H1 (cell line): ENCODE data around the gene CNRIP1. TPM values are rescaled to one million over a fixed set of nuclear protein-coding genes. Genes with fewer than 3 reads are reported as not detected.

Source experiments
- CTCF ChIA-PET: fragments of 300-600 bp; sonication (Branson Sonifier 250); formaldehyde crosslinking; loops from one replicate; lab custom pipeline; 2021; ENCODE audit not compliant: partially characterized antibody; lab: Charles Lee
- POLR2A ChIA-PET: fragments of 300-600 bp; sonication (Branson Sonifier 250); formaldehyde crosslinking; loops from one replicate; lab custom pipeline; 2021; ENCODE audit warnings: inconsistent platforms; ENCODE audit not compliant: partially characterized antibody; lab: Charles Lee
- DNase-seq, 2 experiments: peaks; one replicate each; pipeline versions ENCODE4 v3.0.0 to v3.0.0-alpha.2; 2010 to 2022; ENCODE audit warnings: low spot score in 2 of 2, low read depth in 1 of 2, mixed read lengths in 1 of 2
- FAIRE-seq: peaks from 2 replicates; lab custom pipeline; 2011; peaks lifted over from hg19 to GRCh38; lab: Jason Lieb, UNC
- H2AFZ ChIP-seq: 2 replicates; pipeline ENCODE4 v1.8.1; 2012; ENCODE audit warnings: low read length, inconsistent platforms
- H2AK5ac ChIP-seq: 2 replicates; pipeline ENCODE4 v1.6.1; 2013; ENCODE audit warnings: low read depth, low read length
- H2BK120ac ChIP-seq: replicated peaks from 2 replicates; pipeline ENCODE3; 2013; ENCODE audit warnings: low read depth, low read length, inconsistent platforms
- H2BK12ac ChIP-seq: 2 replicates; pipeline ENCODE4 v1.6.1; 2013; ENCODE audit warnings: low read depth, low read length
- H2BK15ac ChIP-seq: 2 replicates; pipeline ENCODE4 v1.6.1; 2013; ENCODE audit warnings: low read length
- H2BK20ac ChIP-seq: 2 replicates; pipeline ENCODE4 v1.6.1; 2013; ENCODE audit warnings: low read length
- H2BK5ac ChIP-seq: 2 replicates; pipeline ENCODE4 v1.6.1; 2013; ENCODE audit warnings: low read depth, low read length
- H3K14ac ChIP-seq: 2 replicates; pipeline ENCODE4 v1.6.1; 2013; ENCODE audit warnings: inconsistent platforms; ENCODE audit not compliant: insufficient read length
- H3K18ac ChIP-seq: 2 replicates; pipeline ENCODE4 v1.6.1; 2013; ENCODE audit warnings: low read length; ENCODE audit errors: extremely low read depth
- H3K23ac ChIP-seq: 2 replicates; pipeline ENCODE4 v1.6.1; 2013; ENCODE audit warnings: inconsistent platforms; ENCODE audit not compliant: insufficient read length
- H3K23me2 ChIP-seq: 2 replicates; pipeline ENCODE4 v1.6.1; 2013; ENCODE audit warnings: low read depth, low read length
- H3K27ac ChIP-seq: 2 replicates; pipeline ENCODE4 v1.6.1; 2011; ENCODE audit warnings: low read depth, low read length, inconsistent platforms
- H3K27me3 ChIP-seq, 4 experiments: replicated peaks in 1 of 4; 1 replicate in 1 of 4; 2 replicates in 3 of 4; pipeline versions ENCODE4 v1.6.1 to v1.8.1; 2011 to 2013; ENCODE audit warnings: low read length in 3 of 4, mild to moderate bottlenecking in 3 of 4, inconsistent platforms in 2 of 4, mixed read lengths in 2 of 4, moderate library complexity in 1 of 4; ENCODE audit not compliant: control insufficient read depth in 3 of 4, insufficient read depth in 3 of 4; ENCODE audit errors: extremely low read depth in 1 of 4
- H3K36me3 ChIP-seq, 4 experiments: 2 replicates each; pipeline versions ENCODE4 v1.6.1 to v1.8.1; 2011 to 2013; ENCODE audit warnings: mild to moderate bottlenecking in 4 of 4, low read length in 3 of 4, moderate library complexity in 2 of 4, control low read depth in 1 of 4, inconsistent platforms in 1 of 4; ENCODE audit not compliant: insufficient read depth in 4 of 4, control insufficient read depth in 2 of 4
- H3K4ac ChIP-seq: replicated peaks from 2 replicates; pipeline ENCODE3; 2013; ENCODE audit warnings: low read length, low read depth, mixed read lengths, inconsistent platforms; ENCODE audit not compliant: insufficient read length
- H3K4me1 ChIP-seq, 4 experiments: replicated peaks in 1 of 4; 1 replicate in 1 of 4; 2 replicates in 3 of 4; pipeline versions ENCODE4 v1.6.1 to v1.8.1; 2011 to 2013; ENCODE audit warnings: low read length in 3 of 4, inconsistent platforms in 2 of 4, mixed read lengths in 1 of 4; ENCODE audit not compliant: insufficient read depth in 4 of 4, control insufficient read depth in 3 of 4
- H3K4me2 ChIP-seq, 2 experiments: 2 replicates each; pipeline versions ENCODE4 v1.6.1 to v1.8.1; 2011 to 2013; ENCODE audit warnings: low read depth in 2 of 2, low read length in 2 of 2, control low read depth in 1 of 2, inconsistent platforms in 1 of 2, mild to moderate bottlenecking in 1 of 2; ENCODE audit not compliant: insufficient read depth in 1 of 2
- H3K4me3 ChIP-seq, 4 experiments: fragments of 200-600, 300-600 bp in 1 of 4; sonication (generic), shearing (Covaris generic), sonication (Bioruptor Twin) in 1 of 4; 2 replicates each; pipeline versions ENCODE4 v1.5.1 to v1.8.1; 2011 to 2016; ENCODE audit warnings: low read length in 4 of 4, low read depth in 3 of 4, control low read depth in 2 of 4, inconsistent platforms in 2 of 4, mild to moderate bottlenecking in 2 of 4, mixed read lengths in 1 of 4, moderate library complexity in 1 of 4; ENCODE audit not compliant: insufficient read depth in 2 of 4; ENCODE audit errors: extremely low read depth in 1 of 4
- H3K56ac ChIP-seq: replicated peaks from 2 replicates; pipeline ENCODE3; 2013; ENCODE audit warnings: low read depth, mild to moderate bottlenecking, mixed read lengths, low read length, inconsistent platforms; ENCODE audit not compliant: insufficient read length
- H3K79me1 ChIP-seq: 2 replicates; pipeline ENCODE4 v1.6.1; 2013; ENCODE audit warnings: low read depth, low read length, control low read depth
- H3K79me2 ChIP-seq, 2 experiments: 2 replicates each; pipeline versions ENCODE4 v1.6.1 to v1.8.1; 2012 to 2013; ENCODE audit warnings: low read length in 2 of 2, mild to moderate bottlenecking in 2 of 2, inconsistent platforms in 1 of 2; ENCODE audit not compliant: insufficient read depth in 2 of 2, control insufficient read depth in 1 of 2
- H3K9ac ChIP-seq, 4 experiments: replicated peaks in 1 of 4; 1 replicate in 1 of 4; 2 replicates in 3 of 4; pipeline versions ENCODE4 v1.6.1 to v1.8.1; 2011 to 2013; ENCODE audit warnings: low read depth in 3 of 4, low read length in 3 of 4, control low read depth in 2 of 4, mild to moderate bottlenecking in 2 of 4, moderate library complexity in 2 of 4, inconsistent platforms in 1 of 4; ENCODE audit errors: extremely low read depth in 1 of 4
- H3K9me3 ChIP-seq, 2 experiments: 2 replicates each; pipeline versions ENCODE4 v1.6.1 to v1.8.1; 2012 to 2013; ENCODE audit warnings: mild to moderate bottlenecking in 2 of 2, moderate library complexity in 2 of 2, control low read depth in 1 of 2, inconsistent platforms in 1 of 2, low read depth in 1 of 2, low read length in 1 of 2, mixed read lengths in 1 of 2; ENCODE audit not compliant: insufficient read depth in 2 of 2
- H4K20me1 ChIP-seq, 2 experiments: replicated peaks in 1 of 2; 2 replicates each; pipeline versions ENCODE3 to v1.8.1; 2011 to 2013; ENCODE audit warnings: inconsistent platforms in 2 of 2, low read length in 2 of 2, mild to moderate bottlenecking in 1 of 2; ENCODE audit not compliant: insufficient read depth in 2 of 2, control insufficient read depth in 1 of 2
- H4K5ac ChIP-seq: 2 replicates; pipeline ENCODE4 v1.6.1; 2013; ENCODE audit warnings: low read length, low read depth, mixed read lengths, inconsistent platforms; ENCODE audit not compliant: insufficient read length
- H4K8ac ChIP-seq: 2 replicates; pipeline ENCODE4 v1.8.0; 2013; ENCODE audit warnings: mild to moderate bottlenecking, moderate library complexity, low read length, inconsistent platforms; ENCODE audit not compliant: insufficient read depth; ENCODE audit errors: extremely low read depth
- H4K91ac ChIP-seq: replicated peaks from 2 replicates; pipeline ENCODE3; 2013; ENCODE audit warnings: low read length, mixed read lengths, inconsistent platforms; ENCODE audit not compliant: insufficient read length
- POLR2A ChIP-seq, 2 experiments: IDR thresholded peaks; 1 replicate in 1 of 2; 2 replicates in 1 of 2; pipeline ENCODE4 v1.6.1; 2011; ENCODE audit warnings: low read depth in 2 of 2, low read length in 2 of 2, mild to moderate bottlenecking in 2 of 2; ENCODE audit errors: control extremely low read depth in 1 of 2
- SAP30 ChIP-seq: fragments of 300-600 bp; sonication (generic); IDR thresholded peaks from 2 replicates; pipeline ENCODE4 v1.7.1; 2012; ENCODE audit warnings: low read length, moderate library complexity, mild to moderate bottlenecking, inconsistent platforms; ENCODE audit not compliant: insufficient read depth, insufficient replicate concordance
- WGBS, 2 experiments: shearing (Covaris generic) in 1 of 2; methylation state at CpG; one replicate each; pipeline versions ENCODE4 v1.1.6 to v1.1.7; 2013 to 2015; ENCODE audit warnings: low lambda C conversion rate in 2 of 2, mixed read lengths in 2 of 2, inconsistent platforms in 1 of 2, low coverage in 1 of 2, missing lambda C conversion rate in 1 of 2; ENCODE audit not compliant: insufficient replicate concordance in 2 of 2, insufficient coverage in 1 of 2, insufficient read length in 1 of 2; ENCODE audit errors: extremely low coverage in 1 of 2, missing lambda C conversion rate in 1 of 2; 5-methylcytosine and 5-hydroxymethylcytosine counted together
- polyA plus RNA-seq, 7 experiments: library from polyadenylated mRNA; depleted of rRNA in 3 of 7; stranded (reverse) in 5 of 7; unstranded in 2 of 7; fragments of >200 nt in 5 of 7; fragments of 200-250 nt in 2 of 7; gene quantifications; 1 replicate in 5 of 7; 2 replicates in 1 of 7; 4 replicates in 1 of 7; pipeline versions ENCODE4 v1.2.1 to v1.2.3, GENCODE V29; 2011 to 2013; ENCODE audit warnings: missing spikeins in 2 of 7, mixed read lengths in 2 of 7
- total RNA-seq: library from RNA; stranded (reverse); fragmentation: NEBNext Ultra II Directional; extraction: Animal tissue kit (Norgen Biotek cat#: 25700); gene quantifications from 2 replicates; pipeline ENCODE4 v1.2.1, GENCODE V29; 2021

CNRIP1 gene
- total and polyA plus RNA-seq, 2 of the 8 experiments (the other 6 are each of a cell fraction or from before 2014, with no cell fraction given): 4.6 to 7.0 TPM

GRCh38 chr2:68283419-68283812 is 36.3 kb downstream of the CNRIP1 start:
- Histone ChIP-seq H3K9ac (no peak overlapping the region), H3K23ac (no peak overlapping the region), H2AFZ (no peak overlapping the region), H2BK12ac (no peak overlapping the region), H2AK5ac (no peak overlapping the region), H2BK20ac (no peak overlapping the region), H3K23me2 (no peaks in the 10 kb centered on the region), H3K79me1 (no peaks in the 10 kb centered on the region), H3K79me2 (no peaks in the 10 kb centered on the region), H3K18ac (no peak overlapping the region), H4K8ac (no peak overlapping the region), H3K14ac (no peak overlapping the region), H3K27me3 (no peaks in the 10 kb centered on the region), H2BK5ac (no peak overlapping the region)
- CTCF ChIA-PET: interaction anchor here (0.7 to 8.4 kb wide), 20 partner anchors 9 to 1225 kb away, joined by 3 to 108 read pairs (median 4); no protein-coding TSS in a partner anchor
- TF ChIP-seq POLR2A (IDR thresholded peaks at IDR 0.05; ENCODE audit: control extremely low read depth in 1 of 2, low read depth in 2 of 2, low read length in 2 of 2): no peak
- no peak for TF ChIP-seq SAP30
- TF ChIP-seq, all 59 proteins: peak for 0
- DNase-seq (no peak), FAIRE-seq (no peak)
- H3K4me3 ChIP-seq: no peak overlapping the region
- 81% methylated on average over 1 of the region's 1 CpG; no CpG with 5 or more reads in 1 of the 2 experiments for WGBS, 2 experiments
- no peak overlapping the region for H4K5ac ChIP-seq
- H2BK15ac ChIP-seq: no peak overlapping the region
- H3K4me2 ChIP-seq: no peak overlapping the region
- H3K4me1 ChIP-seq: no peaks in the 10 kb centered on the region
- no peaks in the 10 kb centered on the region for H4K20me1 ChIP-seq
- no peak overlapping the region for H3K27ac ChIP-seq
- H3K36me3 ChIP-seq: no peaks in the 10 kb centered on the region
- H3K4ac ChIP-seq: no peak overlapping the region
- no peak overlapping the region for H3K56ac ChIP-seq
- no peaks in the 10 kb centered on the region for H3K9me3 ChIP-seq
- POLR2A ChIA-PET: no interaction called here
- no peak overlapping the region for H4K91ac ChIP-seq
- no peak overlapping the region for H2BK120ac ChIP-seq
